ENCODE results near the gene GRIK4.

- TF ChIP-seq, protein P1, sequence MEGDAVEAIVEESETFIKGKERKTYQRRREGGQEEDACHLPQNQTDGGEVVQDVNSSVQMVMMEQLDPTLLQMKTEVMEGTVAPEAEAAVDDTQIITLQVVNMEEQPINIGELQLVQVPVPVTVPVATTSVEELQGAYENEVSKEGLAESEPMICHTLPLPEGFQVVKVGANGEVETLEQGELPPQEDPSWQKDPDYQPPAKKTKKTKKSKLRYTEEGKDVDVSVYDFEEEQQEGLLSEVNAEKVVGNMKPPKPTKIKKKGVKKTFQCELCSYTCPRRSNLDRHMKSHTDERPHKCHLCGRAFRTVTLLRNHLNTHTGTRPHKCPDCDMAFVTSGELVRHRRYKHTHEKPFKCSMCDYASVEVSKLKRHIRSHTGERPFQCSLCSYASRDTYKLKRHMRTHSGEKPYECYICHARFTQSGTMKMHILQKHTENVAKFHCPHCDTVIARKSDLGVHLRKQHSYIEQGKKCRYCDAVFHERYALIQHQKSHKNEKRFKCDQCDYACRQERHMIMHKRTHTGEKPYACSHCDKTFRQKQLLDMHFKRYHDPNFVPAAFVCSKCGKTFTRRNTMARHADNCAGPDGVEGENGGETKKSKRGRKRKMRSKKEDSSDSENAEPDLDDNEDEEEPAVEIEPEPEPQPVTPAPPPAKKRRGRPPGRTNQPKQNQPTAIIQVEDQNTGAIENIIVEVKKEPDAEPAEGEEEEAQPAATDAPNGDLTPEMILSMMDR (IDR thresholded peaks at IDR 0.05): no peak
- no peak for TF ChIP-seq POLR2A (IDR thresholded peaks at IDR 0.05)
These were observed 106.9 kb downstream of the GRIK4 start for GRCh38 chr11:120618399-120618798.
